Sigmoid colon (tissue), 7 donors: ENCODE data around the gene NIN. TPM values are rescaled to one million over a fixed set of nuclear protein-coding genes. Genes with fewer than 3 reads are reported as not detected.

Experiments used
- DNase-seq: peaks from one replicate; pipeline ENCODE4 v3.0.0-alpha.2; 2019
- H3K27ac ChIP-seq, 4 donors: fragments of 200-600 bp; sonication (generic); one replicate each; pipeline ENCODE4 v1.5.1; 2016 to 2019; ENCODE audit warnings: mild to moderate bottlenecking in 1 of 4
- H3K27me3 ChIP-seq, 3 donors: fragments of 200-600 bp; sonication (generic); one replicate each; pipeline ENCODE4 v1.5.1; 2019; ENCODE audit warnings: mild to moderate bottlenecking in 1 of 3
- H3K36me3 ChIP-seq, 4 donors: fragments of 200-600 bp; sonication (generic); one replicate each; pipeline ENCODE4 v1.5.1; 2016 to 2019
- H3K4me1 ChIP-seq, 4 donors: fragments of 200-600 bp; sonication (generic); one replicate each; pipeline ENCODE4 v1.5.1; 2017 to 2019
- H3K4me3 ChIP-seq, 4 donors: fragments of 200-600 bp; sonication (generic); one replicate each; pipeline ENCODE4 v1.5.1; 2017 to 2019; ENCODE audit warnings: mild to moderate bottlenecking in 2 of 4, moderate library complexity in 1 of 4
- H3K9me3 ChIP-seq, 4 donors: fragments of 200-600 bp in 3 of 4; sonication (generic) in 3 of 4; one replicate each; pipeline versions ENCODE4 v1.5.1 to v1.6.1; 2013 to 2019
- EP300 ChIP-seq, 4 donors: sonication (generic); formaldehyde crosslinking; IDR thresholded peaks; one replicate each; pipeline ENCODE4 v1.6.1; 2017; ENCODE audit warnings: antibody characterized with exemption in 4 of 4
- POLR2A ChIP-seq, 2 donors: fragments of 450-650 bp; IDR thresholded peaks; one replicate each; pipeline ENCODE4 v1.6.1; 2016; ENCODE audit warnings: antibody characterized with exemption in 2 of 2, mild to moderate bottlenecking in 2 of 2, moderate library complexity in 2 of 2
- POLR2AphosphoS5 ChIP-seq, 4 donors: sonication (generic); formaldehyde crosslinking; IDR thresholded peaks; one replicate each; pipeline ENCODE4 v1.6.1; 2017; ENCODE audit warnings: antibody characterized with exemption in 4 of 4
- WGBS, 2 donors: extraction: QIAGEN DNeasy Blood & Tissue Kit; methylation state at CpG; one replicate each; pipeline ENCODE4 v1.1.7; 2013; 5-methylcytosine and 5-hydroxymethylcytosine counted together
- intact Hi-C: fragments of 100-400 bp; cut with DNase I; formaldehyde crosslinking; loops from one replicate; pipeline ENCODE4 v1.15.1; 2023
- polyA plus RNA-seq, 3 donors: library from polyadenylated mRNA; stranded (reverse); fragments of 200-250 nt; gene quantifications; one replicate each; pipeline ENCODE4 v1.2.3, GENCODE V29; 2013
- total RNA-seq, 4 donors: library from RNA; depleted of rRNA; stranded (reverse); fragments of >200 nt; gene quantifications; one replicate each; pipeline ENCODE4 v1.1.0, GENCODE V29; 2016
- TF ChIP-seq, protein P1 (sequence below), 4 experiments: fragments of 450-650 bp in 3 of 4; fragments of 200-600 bp in 1 of 4; IDR thresholded peaks; one replicate each; pipeline ENCODE4 v1.5.1; 2016 to 2019; ENCODE audit warnings: antibody characterized with exemption in 4 of 4, mild to moderate bottlenecking in 3 of 4, moderate library complexity in 2 of 4
- donor health status: healthy with polysubstance abuse.
- donor health status: Bipolar disorder and iron deficiency.
- donor health status: healthy.

NIN gene
- total and polyA plus RNA-seq, 7 donors: 3.6 to 38.2 (median 20.7) TPM

DNA sequence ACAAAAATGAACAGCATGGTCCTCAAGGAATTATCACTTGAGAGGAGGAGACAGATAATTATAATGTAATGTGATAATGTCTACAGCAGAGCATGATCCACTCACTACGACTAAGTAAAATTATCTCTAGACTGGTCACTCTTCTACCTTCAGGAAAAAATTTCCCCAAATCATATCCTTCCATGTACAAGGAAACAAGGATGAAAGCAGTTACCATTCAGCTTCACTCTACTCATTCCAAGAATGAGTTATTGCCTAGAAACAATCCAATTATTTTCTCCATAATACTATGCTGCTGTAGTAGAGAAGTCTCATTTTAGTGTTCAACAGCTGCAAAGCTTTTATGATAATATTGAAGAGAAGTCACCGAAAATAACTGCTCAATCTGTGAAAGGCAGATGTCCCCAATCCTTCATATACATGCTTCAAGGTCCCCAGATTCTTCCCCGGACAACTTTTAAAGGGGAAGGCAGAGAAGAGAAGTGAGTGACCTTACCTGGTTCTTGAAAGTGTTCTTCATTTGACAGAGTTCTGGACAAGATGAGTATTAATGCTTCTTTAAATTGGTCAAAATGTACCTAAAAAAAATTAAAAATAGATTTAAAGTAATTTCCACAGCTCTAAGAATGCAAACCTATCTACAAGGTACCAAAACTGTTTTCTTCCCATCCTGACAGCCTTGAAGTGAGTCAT lies 24.6 kb downstream of the NIN start:
- no peaks in the 10 kb centered on the region for H3K27me3 ChIP-seq
- 94 to 95% methylated on average over 3 of the region's 3 CpGs for WGBS, 2 donors
- intact Hi-C loops: no loop called here
- no peak overlapping the region for H3K27ac ChIP-seq
- H3K9me3 ChIP-seq: no peaks in the 10 kb centered on the region
- TF ChIP-seq POLR2A (IDR thresholded peaks at IDR 0.05): no peak
- no peak for TF ChIP-seq POLR2AphosphoS5 (IDR thresholded peaks at IDR 0.05)
- TF ChIP-seq, protein P1, sequence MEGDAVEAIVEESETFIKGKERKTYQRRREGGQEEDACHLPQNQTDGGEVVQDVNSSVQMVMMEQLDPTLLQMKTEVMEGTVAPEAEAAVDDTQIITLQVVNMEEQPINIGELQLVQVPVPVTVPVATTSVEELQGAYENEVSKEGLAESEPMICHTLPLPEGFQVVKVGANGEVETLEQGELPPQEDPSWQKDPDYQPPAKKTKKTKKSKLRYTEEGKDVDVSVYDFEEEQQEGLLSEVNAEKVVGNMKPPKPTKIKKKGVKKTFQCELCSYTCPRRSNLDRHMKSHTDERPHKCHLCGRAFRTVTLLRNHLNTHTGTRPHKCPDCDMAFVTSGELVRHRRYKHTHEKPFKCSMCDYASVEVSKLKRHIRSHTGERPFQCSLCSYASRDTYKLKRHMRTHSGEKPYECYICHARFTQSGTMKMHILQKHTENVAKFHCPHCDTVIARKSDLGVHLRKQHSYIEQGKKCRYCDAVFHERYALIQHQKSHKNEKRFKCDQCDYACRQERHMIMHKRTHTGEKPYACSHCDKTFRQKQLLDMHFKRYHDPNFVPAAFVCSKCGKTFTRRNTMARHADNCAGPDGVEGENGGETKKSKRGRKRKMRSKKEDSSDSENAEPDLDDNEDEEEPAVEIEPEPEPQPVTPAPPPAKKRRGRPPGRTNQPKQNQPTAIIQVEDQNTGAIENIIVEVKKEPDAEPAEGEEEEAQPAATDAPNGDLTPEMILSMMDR (IDR thresholded peaks at IDR 0.05): no peak
- TF ChIP-seq EP300 (IDR thresholded peaks at IDR 0.05): no peak
- H3K4me3 ChIP-seq: no peak overlapping the region
- H3K4me1 ChIP-seq: peaks cover 0 to 27% (median 11%) of the 10 kb centered on the region in 4 donors
- DNase-seq: no peak
- H3K36me3 ChIP-seq: peaks cover 0 to 9% (median 0%) of the 10 kb centered on the region in 4 donors

DNA sequence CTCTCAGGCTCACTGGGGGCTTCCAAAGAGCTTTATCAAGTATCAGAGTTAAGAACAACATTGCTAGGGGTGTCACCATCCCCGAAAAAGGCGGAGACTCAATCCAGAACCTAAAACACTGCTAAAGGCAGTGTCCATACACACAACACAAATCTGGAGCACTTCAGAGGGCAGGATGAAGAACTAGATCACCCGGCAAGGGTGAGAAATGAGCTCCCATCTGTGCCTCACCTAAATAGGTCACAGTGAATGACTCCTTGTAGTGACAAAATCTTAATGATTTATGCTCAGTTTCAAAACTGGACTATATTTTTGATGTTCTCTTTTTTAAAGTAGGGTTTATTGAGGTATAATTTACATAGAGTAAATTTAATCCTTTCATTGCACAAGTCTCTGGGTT lies 25.6 kb downstream of the NIN start:
- 96 to 97% methylated on average over 3 of the region's 3 CpGs for WGBS, 2 donors
- Histone ChIP-seq H3K27me3 (no peaks in the 10 kb centered on the region), H3K4me1 (peaks cover 0 to 29% (median 11%) of the 10 kb centered on the region in 4 donors), H3K9me3 (no peaks in the 10 kb centered on the region), H3K4me3 (no peak overlapping the region), H3K36me3 (peaks cover 0 to 9% (median 0%) of the 10 kb centered on the region in 4 donors), H3K27ac (peak overlapping the region in 1 of 4 donors; percentile 71)
- intact Hi-C loops: no loop called here
- no peak for TF ChIP-seq EP300 (IDR thresholded peaks at IDR 0.05)
- TF ChIP-seq POLR2A (IDR thresholded peaks at IDR 0.05): no peak
- TF ChIP-seq, protein P1 (IDR thresholded peaks at IDR 0.05): no peak
- TF ChIP-seq POLR2AphosphoS5 (IDR thresholded peaks at IDR 0.05): no peak
- DNase-seq: no peak

- DNase-seq: no peak
Observed at GRCh38 chr14:50804181-50804721, 26.7 kb downstream of the NIN start.

DNA sequence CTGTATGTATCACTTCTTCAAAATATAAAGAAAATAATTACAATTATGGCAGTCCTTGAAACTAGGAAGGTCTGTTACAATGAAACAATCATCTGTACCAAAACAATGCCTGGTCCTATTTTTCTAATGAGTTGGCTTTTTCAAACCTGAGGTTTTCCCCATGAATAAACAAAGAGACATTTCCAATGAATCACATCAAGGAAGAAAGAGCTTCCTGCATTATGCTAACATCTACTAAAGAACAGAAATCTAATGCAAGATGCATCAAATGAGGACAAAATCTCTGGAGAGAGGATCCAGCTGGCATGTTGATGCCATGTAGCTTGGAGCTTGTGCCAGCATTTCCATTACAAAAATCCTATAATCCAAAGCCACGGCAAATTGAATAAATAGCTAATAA lies 29.3 kb downstream of the NIN start:
- H3K27me3 ChIP-seq: no peaks in the 10 kb centered on the region
- no peak overlapping the region for H3K4me3 ChIP-seq
- WGBS, 2 donors: 82 to 91% methylated on average over 1 of the region's 1 CpG
- H3K4me1 ChIP-seq: peaks cover 0 to 29% (median 11%) of the 10 kb centered on the region in 4 donors
- intact Hi-C loops: no loop called here
- H3K9me3 ChIP-seq: no peaks in the 10 kb centered on the region
- DNase-seq: no peak
- no peak for TF ChIP-seq EP300 (IDR thresholded peaks at IDR 0.05)
- TF ChIP-seq, protein P1 (IDR thresholded peaks at IDR 0.05): no peak
- TF ChIP-seq POLR2AphosphoS5 (IDR thresholded peaks at IDR 0.05): no peak
- TF ChIP-seq POLR2A (IDR thresholded peaks at IDR 0.05): no peak
- H3K36me3 ChIP-seq: peaks cover 0 to 9% (median 0%) of the 10 kb centered on the region in 4 donors
- H3K27ac ChIP-seq: no peak overlapping the region

More at GRCh38 chr14:50804181-50804721, 26.7 kb downstream of the NIN start:
- Histone ChIP-seq H3K36me3 (peaks cover 0 to 9% (median 0%) of the 10 kb centered on the region in 4 donors), H3K9me3 (no peaks in the 10 kb centered on the region), H3K4me1 (peaks cover 0 to 29% (median 11%) of the 10 kb centered on the region in 4 donors), H3K27ac (peak overlapping the region; percentile 31 to 71 (median 56)), H3K4me3 (no peak overlapping the region), H3K27me3 (no peaks in the 10 kb centered on the region)
- intact Hi-C loops: no loop called here
- TF ChIP-seq EP300 (IDR thresholded peaks at IDR 0.05): no peak
- no peak for TF ChIP-seq POLR2A (IDR thresholded peaks at IDR 0.05)
- TF ChIP-seq, protein P1 (IDR thresholded peaks at IDR 0.05): no peak
- peak in 1 of 4 donors; percentile 14 for TF ChIP-seq POLR2AphosphoS5 (IDR thresholded peaks at IDR 0.05)
- 77 to 87% methylated on average over 5 of the region's 5 CpGs for whole genome bisulfite sequencing, 2 donors
